ENCODE measurements around the gene SYDE2.

The SYDE2 gene

DNA sequence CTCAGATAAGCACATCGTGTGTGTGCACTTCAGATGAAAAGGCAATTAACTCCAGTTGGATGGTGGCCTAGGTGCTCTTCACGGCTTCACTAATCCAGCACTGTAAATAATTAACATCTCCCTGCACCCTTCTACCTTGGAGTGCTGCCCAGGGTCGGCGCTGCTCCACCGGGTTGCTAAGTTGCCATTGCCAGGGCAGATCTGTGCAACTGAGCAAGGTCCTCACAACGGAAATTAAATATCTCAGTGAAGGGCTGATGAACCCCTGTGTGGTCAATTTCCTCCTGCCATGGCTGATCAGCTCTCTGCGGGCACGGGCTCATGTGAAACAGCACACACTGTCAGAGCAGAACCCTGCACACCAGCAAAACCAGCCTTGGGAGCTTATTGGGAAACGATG lies 63.2 kb downstream of the SYDE2 start:
- no peak for TF ChIP-seq EZH2phosphoT487 (IDR thresholded peaks at IDR 0.05; ENCODE audit: low read length)
- TF ChIP-seq, protein P1, sequence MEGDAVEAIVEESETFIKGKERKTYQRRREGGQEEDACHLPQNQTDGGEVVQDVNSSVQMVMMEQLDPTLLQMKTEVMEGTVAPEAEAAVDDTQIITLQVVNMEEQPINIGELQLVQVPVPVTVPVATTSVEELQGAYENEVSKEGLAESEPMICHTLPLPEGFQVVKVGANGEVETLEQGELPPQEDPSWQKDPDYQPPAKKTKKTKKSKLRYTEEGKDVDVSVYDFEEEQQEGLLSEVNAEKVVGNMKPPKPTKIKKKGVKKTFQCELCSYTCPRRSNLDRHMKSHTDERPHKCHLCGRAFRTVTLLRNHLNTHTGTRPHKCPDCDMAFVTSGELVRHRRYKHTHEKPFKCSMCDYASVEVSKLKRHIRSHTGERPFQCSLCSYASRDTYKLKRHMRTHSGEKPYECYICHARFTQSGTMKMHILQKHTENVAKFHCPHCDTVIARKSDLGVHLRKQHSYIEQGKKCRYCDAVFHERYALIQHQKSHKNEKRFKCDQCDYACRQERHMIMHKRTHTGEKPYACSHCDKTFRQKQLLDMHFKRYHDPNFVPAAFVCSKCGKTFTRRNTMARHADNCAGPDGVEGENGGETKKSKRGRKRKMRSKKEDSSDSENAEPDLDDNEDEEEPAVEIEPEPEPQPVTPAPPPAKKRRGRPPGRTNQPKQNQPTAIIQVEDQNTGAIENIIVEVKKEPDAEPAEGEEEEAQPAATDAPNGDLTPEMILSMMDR (IDR thresholded peaks at IDR 0.05; ENCODE audit: low read length): no peak
- H3K9ac ChIP-seq (ENCODE audit: low read length): no peak overlapping the region
- H3F3A ChIP-seq (ENCODE audit: insufficient read depth, low read length): no peaks in the 10 kb centered on the region
- no peak overlapping the region for H3K27ac ChIP-seq (ENCODE audit: low read length)
- H3K4me3 ChIP-seq (ENCODE audit: low read length): no peak overlapping the region
- H3K4me2 ChIP-seq (ENCODE audit: low read depth, low read length): no peak overlapping the region
- H3K4me1 ChIP-seq (ENCODE audit: low read length): no peaks in the 10 kb centered on the region
- no peaks in the 10 kb centered on the region for H4K20me1 ChIP-seq (ENCODE audit: insufficient read depth, low read length)
- H2AFZ ChIP-seq (ENCODE audit: low read length): no peak overlapping the region
- no peaks in the 10 kb centered on the region for H3K9me2 ChIP-seq (replicated peaks; ENCODE audit: insufficient read depth, low read length)
- no peaks in the 10 kb centered on the region for H3K79me2 ChIP-seq (ENCODE audit: low read length)
- no peaks in the 10 kb centered on the region for H3K9me3 ChIP-seq (replicated peaks; ENCODE audit: insufficient read depth, low read length)
- no peaks in the 10 kb centered on the region for H3K27me3 ChIP-seq (replicated peaks; ENCODE audit: insufficient read depth, low read length)
- DNase-seq: no peak
- no peaks in the 10 kb centered on the region for H3K36me3 ChIP-seq (replicated peaks; ENCODE audit: insufficient read depth, low read length)

DNA sequence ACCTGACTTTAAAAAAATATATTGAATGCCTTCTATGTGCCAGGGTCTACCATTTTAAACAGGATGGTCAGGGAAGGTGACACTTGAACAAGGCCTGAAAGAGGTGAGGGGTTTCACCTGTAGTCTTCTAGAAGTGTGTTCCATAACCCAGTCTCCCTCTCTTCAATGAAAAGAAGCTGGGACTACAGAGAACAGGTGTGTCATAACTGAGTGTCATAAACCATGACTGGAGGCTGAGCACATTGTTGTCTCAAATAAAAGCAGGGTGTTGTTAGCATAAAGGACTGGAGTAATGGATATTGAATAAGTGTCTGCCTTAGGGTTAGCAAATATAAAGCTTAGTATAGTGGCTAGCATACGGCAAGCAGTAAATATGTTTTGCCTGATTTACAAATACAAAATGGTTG lies 65.4 kb downstream of the SYDE2 start:
- Histone ChIP-seq H3F3A (ENCODE audit: insufficient read depth, low read length) (no peaks in the 10 kb centered on the region), H3K36me3 (replicated peaks; ENCODE audit: insufficient read depth, low read length) (no peaks in the 10 kb centered on the region), H3K9me3 (replicated peaks; ENCODE audit: insufficient read depth, low read length) (no peaks in the 10 kb centered on the region), H2AFZ (ENCODE audit: low read length) (no peak overlapping the region), H3K9ac (ENCODE audit: low read length) (no peak overlapping the region), H3K4me3 (ENCODE audit: low read length) (no peak overlapping the region), H3K27me3 (replicated peaks; ENCODE audit: insufficient read depth, low read length) (no peaks in the 10 kb centered on the region), H3K4me1 (ENCODE audit: low read length) (no peaks in the 10 kb centered on the region), H4K20me1 (ENCODE audit: insufficient read depth, low read length) (no peaks in the 10 kb centered on the region), H3K79me2 (ENCODE audit: low read length) (no peaks in the 10 kb centered on the region), H3K9me2 (replicated peaks; ENCODE audit: insufficient read depth, low read length) (no peaks in the 10 kb centered on the region), H3K27ac (ENCODE audit: low read length) (no peak overlapping the region), H3K4me2 (ENCODE audit: low read depth, low read length) (no peak overlapping the region)
- no peak for DNase-seq
- TF ChIP-seq EZH2phosphoT487 (IDR thresholded peaks at IDR 0.05; ENCODE audit: low read length) (no peak), EZH2 (optimal IDR thresholded peaks at IDR 0.05; ENCODE audit: low read depth, low read length) (no peak)
- TF ChIP-seq, protein P1 (IDR thresholded peaks at IDR 0.05; ENCODE audit: low read length): no peak

DNA sequence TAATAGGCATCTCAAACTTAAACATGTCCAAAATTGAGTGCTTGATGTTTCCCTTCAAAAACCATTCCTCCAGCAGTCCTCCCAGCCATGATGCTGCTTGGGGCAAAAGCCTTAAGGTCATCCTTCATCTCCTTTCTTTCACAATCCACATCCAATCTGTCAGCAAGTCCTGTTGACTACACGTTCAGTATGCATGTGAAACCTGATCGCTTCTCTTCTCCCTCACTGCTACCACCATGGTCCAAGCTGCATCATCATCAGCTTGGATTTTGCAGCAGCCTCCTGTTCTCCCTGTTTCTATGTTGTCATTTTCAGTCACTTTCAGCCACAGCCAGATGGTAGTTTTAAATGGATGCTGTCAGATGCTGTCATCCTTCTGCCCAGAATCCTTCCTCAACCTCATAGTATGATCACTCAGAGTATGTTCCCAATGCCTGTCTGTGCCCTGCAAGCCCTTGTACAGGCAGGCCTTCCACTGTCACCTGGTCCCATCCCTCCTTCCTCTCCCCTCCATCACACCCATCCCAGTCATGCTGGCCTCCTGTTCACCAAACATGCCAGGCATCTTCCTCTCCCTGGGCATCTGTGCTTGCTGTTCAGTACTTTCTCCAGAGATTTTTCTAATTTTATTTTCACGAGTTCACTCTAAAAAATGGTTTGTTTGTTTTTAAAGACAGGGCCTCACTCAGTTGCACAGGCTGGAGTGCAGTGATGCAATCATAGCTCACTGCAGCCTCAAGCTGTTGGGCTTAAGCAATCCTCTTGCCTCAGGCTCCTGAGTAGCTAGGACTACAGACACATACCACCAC lies 66.0 kb downstream of the SYDE2 start:
- Histone ChIP-seq H3K9me3 (replicated peaks; ENCODE audit: insufficient read depth, low read length) (no peaks in the 10 kb centered on the region), H3K9me2 (replicated peaks; ENCODE audit: insufficient read depth, low read length) (no peaks in the 10 kb centered on the region), H2AFZ (ENCODE audit: low read length) (no peak overlapping the region), H3K4me1 (ENCODE audit: low read length) (no peaks in the 10 kb centered on the region), H3K4me2 (ENCODE audit: low read depth, low read length) (no peak overlapping the region), H3K36me3 (replicated peaks; ENCODE audit: insufficient read depth, low read length) (no peaks in the 10 kb centered on the region), H3K4me3 (ENCODE audit: low read length) (no peak overlapping the region), H3K27ac (ENCODE audit: low read length) (no peak overlapping the region), H3K27me3 (replicated peaks; ENCODE audit: insufficient read depth, low read length) (no peaks in the 10 kb centered on the region), H3K79me2 (ENCODE audit: low read length) (no peaks in the 10 kb centered on the region), H3F3A (ENCODE audit: insufficient read depth, low read length) (no peaks in the 10 kb centered on the region), H3K9ac (ENCODE audit: low read length) (no peak overlapping the region), H4K20me1 (ENCODE audit: insufficient read depth, low read length) (no peaks in the 10 kb centered on the region)
- DNase-seq: no peak
- TF ChIP-seq EZH2 (optimal IDR thresholded peaks at IDR 0.05; ENCODE audit: low read depth, low read length): no peak

DNA sequence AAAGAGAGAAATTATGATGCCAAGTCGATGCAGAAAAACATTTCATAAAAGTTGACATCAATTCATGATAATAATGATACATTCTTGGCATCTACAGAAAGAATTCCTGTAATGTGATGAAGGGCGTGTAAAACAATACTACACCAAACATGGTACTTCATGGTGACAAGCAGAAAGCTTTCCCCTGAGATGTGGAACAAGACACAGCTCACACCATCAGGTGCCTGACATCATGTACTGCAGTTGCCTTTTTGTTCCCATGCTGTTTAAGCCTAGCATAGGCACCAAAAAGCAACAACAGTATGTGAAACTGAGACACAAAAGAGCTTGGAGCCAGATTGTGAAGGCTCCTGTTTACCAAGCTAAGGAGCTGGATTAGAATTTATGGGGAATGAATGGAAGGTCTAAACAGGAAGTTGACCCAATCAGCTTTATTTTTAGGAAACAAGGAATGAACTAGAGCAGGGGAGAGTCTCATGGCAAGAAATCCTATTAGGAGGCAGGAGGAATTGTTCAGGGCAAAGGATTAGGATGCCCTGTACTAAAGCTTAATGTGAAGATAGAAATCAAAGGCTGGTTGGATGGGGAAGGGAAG lies 67.2 kb downstream of the SYDE2 start:
- no peak overlapping the region for H2AFZ ChIP-seq (ENCODE audit: low read length)

More for the DNA sequence above, 67.2 kb downstream of the SYDE2 start:
- Histone ChIP-seq H3K4me2 (ENCODE audit: low read depth, low read length) (no peak overlapping the region), H3K9me3 (replicated peaks; ENCODE audit: insufficient read depth, low read length) (no peaks in the 10 kb centered on the region), H3K79me2 (ENCODE audit: low read length) (no peaks in the 10 kb centered on the region), H4K20me1 (ENCODE audit: insufficient read depth, low read length) (no peaks in the 10 kb centered on the region), H3F3A (ENCODE audit: insufficient read depth, low read length) (no peaks in the 10 kb centered on the region), H3K27ac (ENCODE audit: low read length) (no peak overlapping the region), H3K4me1 (ENCODE audit: low read length) (no peaks in the 10 kb centered on the region), H3K9ac (ENCODE audit: low read length) (no peak overlapping the region), H3K36me3 (replicated peaks; ENCODE audit: insufficient read depth, low read length) (no peaks in the 10 kb centered on the region), H3K9me2 (replicated peaks; ENCODE audit: insufficient read depth, low read length) (no peaks in the 10 kb centered on the region), H3K27me3 (replicated peaks; ENCODE audit: insufficient read depth, low read length) (no peaks in the 10 kb centered on the region), H3K4me3 (ENCODE audit: low read length) (no peak overlapping the region)
- TF ChIP-seq, protein P1 (IDR thresholded peaks at IDR 0.05; ENCODE audit: low read length): no peak
- TF ChIP-seq EZH2phosphoT487 (IDR thresholded peaks at IDR 0.05; ENCODE audit: low read length) (no peak), EZH2 (optimal IDR thresholded peaks at IDR 0.05; ENCODE audit: low read depth, low read length) (no peak)
- no peak for DNase-seq

Data from MM.1S (cell line).